SH-SY5Y (cell line): Measurements from ENCODE around the gene ZNF217.

Source experiments
- GATA2 ChIP-seq: IDR thresholded peaks from 2 replicates; pipeline ENCODE4 v1.6.1; 2011; ENCODE audit warnings: mild to moderate bottlenecking, low read depth, low read length
- GATA3 ChIP-seq: IDR thresholded peaks from 2 replicates; pipeline ENCODE4 v1.6.1; 2011; ENCODE audit warnings: low read depth, mild to moderate bottlenecking, low read length, moderate library complexity

- TF ChIP-seq GATA2 (no peak), GATA3 (no peak)
These were observed 12.8 kb upstream of the ZNF217 start for GRCh38 chr20:53606364-53606985.
